GM19240 (cell line): ENCODE measurements around the gene PFDN1.

Experiments
- DNase-seq: peaks from one replicate; pipeline ENCODE4 v3.0.0; 2011; ENCODE audit warnings: low spot score; ENCODE audit not compliant: insufficient read length

PFDN1 gene

GRCh38 chr5:140328036-140328764, 25.3 kb upstream of the PFDN1 start:
- DNase-seq = no peak

GRCh38 chr5:140327589-140327988, 24.7 kb upstream of the PFDN1 start:
- no peak for DNase-seq

- no peak for DNase-seq
These were observed 22.6 kb upstream of the PFDN1 start for GRCh38 chr5:140325486-140325885.

GRCh38 chr5:140324617-140325241, 21.8 kb upstream of the PFDN1 start:
- no peak for DNase-seq

- no peak for DNase-seq
These were observed 21.2 kb upstream of the PFDN1 start for GRCh38 chr5:140324041-140324600.

GRCh38 chr5:140322751-140323731, 20.1 kb upstream of the PFDN1 start:
- DNase-seq = no peak

- DNase-seq = no peak
These were observed 18.9 kb upstream of the PFDN1 start for GRCh38 chr5:140321796-140322195.

- no peak for DNase-seq
These were observed 16.9 kb upstream of the PFDN1 start for GRCh38 chr5:140319833-140320232.

- DNase-seq = no peak
These were observed 15.9 kb upstream of the PFDN1 start for GRCh38 chr5:140318792-140319191.

- DNase-seq = no peak
These were observed 15.0 kb upstream of the PFDN1 start for GRCh38 chr5:140317859-140318258.

GRCh38 chr5:140312791-140313189, 9.9 kb upstream of the PFDN1 start:
- no peak for DNase-seq

- no peak for DNase-seq
These were observed 9.3 kb upstream of the PFDN1 start for GRCh38 chr5:140312067-140312790.

GRCh38 chr5:140311011-140311467, 8.1 kb upstream of the PFDN1 start:
- no peak for DNase-seq

- no peak for DNase-seq
These were observed 7.5 kb upstream of the PFDN1 start for GRCh38 chr5:140310434-140310833.

- DNase-seq = no peak
These were observed 6.9 kb upstream of the PFDN1 start for GRCh38 chr5:140309706-140310249.

- no peak for DNase-seq
These were observed 2.6 kb upstream of the PFDN1 start for GRCh38 chr5:140305471-140305870.

GRCh38 chr5:140303966-140304365, 1.1 kb upstream of the PFDN1 start:
- DNase-seq = no peak

- DNase-seq = no peak
These were observed 1.8 kb downstream of the PFDN1 start for GRCh38 chr5:140301136-140301535.

GRCh38 chr5:140299056-140299455, 3.8 kb downstream of the PFDN1 start:
- no peak for DNase-seq

- DNase-seq = no peak
These were observed 4.7 kb downstream of the PFDN1 start for GRCh38 chr5:140298183-140298601.

GRCh38 chr5:140297283-140297682, 5.6 kb downstream of the PFDN1 start:
- DNase-seq = no peak
